K562 (cell line): Measurements from ENCODE around the gene DDR1. TPM values are rescaled to one million over a fixed set of nuclear protein-coding genes. Genes with fewer than 3 reads are reported as not detected.
"Not testable (repeated sequence)": the region's sequence is repeated elsewhere in the genome, so short reads cannot be mapped to it uniquely, and the experiment has no call there.

Experiments
- ATAC-seq: fragments of 200-7000 bp; cut with Tn5 transposase; 3 replicates; pipeline ENCODE4 v1.9.1; 2020; ENCODE audit warnings: moderate library complexity
- BruUV-seq: library from RNA; stranded (reverse); fragments of 400-500 nt; replicated peaks from 2 replicates; lab custom pipeline; 2021; lab: Mats Ljungman, UMichigan
- CTCF ChIA-PET: fragments of 300-600 bp; formaldehyde crosslinking; extraction: SDS; loops from one replicate; lab custom pipeline; 2021; ENCODE audit warnings: low intra/inter-chr PET ratio; lab: Yijun Ruan, JAX
- POLR2A ChIA-PET: fragments of 300-600, 350-650 bp; sonication (Branson Sonifier 250); formaldehyde crosslinking; extraction: SDS; loops from one replicate; lab custom pipeline; 2021; ENCODE audit warnings: antibody characterized with exemption, inconsistent platforms; lab: Yijun Ruan, JAX
- DNase-seq, 4 experiments: peaks; one replicate each; pipeline versions ENCODE4 v3.0.0 to v3.0.0-alpha.2; 2011 to 2018; ENCODE audit warnings: low spot score in 3 of 4, mixed read lengths in 3 of 4; ENCODE audit errors: extremely low read depth in 1 of 4
- FAIRE-seq: peaks from 2 replicates; lab custom pipeline; 2011; peaks lifted over from hg19 to GRCh38; lab: Jason Lieb, UNC
- H2AFZ ChIP-seq: 2 replicates; pipeline ENCODE4 v1.6.0; 2011; ENCODE audit warnings: low read depth, low read length, control low read depth, inconsistent platforms
- H3K27ac ChIP-seq: fragments of 200-600 bp; 3 replicates; pipeline ENCODE4 v1.8.0; 2011; ENCODE audit warnings: low read depth, mild to moderate bottlenecking, control low read depth, inconsistent platforms, low read length, moderate library complexity, mixed read lengths; ENCODE audit errors: extremely low read depth
- H3K27me3 ChIP-seq, 2 experiments: fragments of 300-600 bp in 1 of 2; 2 replicates in 1 of 2; 3 replicates in 1 of 2; pipeline versions ENCODE4 v1.6.0 to v1.8.0; 2011; ENCODE audit warnings: inconsistent platforms in 2 of 2, low read length in 2 of 2, mild to moderate bottlenecking in 1 of 2, mixed read lengths in 1 of 2, moderate library complexity in 1 of 2; ENCODE audit not compliant: control insufficient read depth in 2 of 2, insufficient read depth in 2 of 2
- H3K36me3 ChIP-seq: fragments of 300-600 bp; 3 replicates; pipeline ENCODE4 v1.8.0; 2011; ENCODE audit warnings: mild to moderate bottlenecking, low read length, inconsistent platforms; ENCODE audit not compliant: control insufficient read depth, insufficient read depth
- H3K4me1 ChIP-seq, 2 experiments: fragments of 200-600 bp in 1 of 2; replicated peaks in 1 of 2; 2 replicates in 1 of 2; 3 replicates in 1 of 2; pipeline versions ENCODE4 v1.5.1 to v1.8.0; 2011; ENCODE audit warnings: inconsistent platforms in 2 of 2, low read length in 2 of 2, mild to moderate bottlenecking in 1 of 2, mixed read lengths in 1 of 2, moderate library complexity in 1 of 2; ENCODE audit not compliant: control insufficient read depth in 2 of 2, insufficient read depth in 2 of 2
- H3K4me2 ChIP-seq: 2 replicates; pipeline ENCODE4 v1.6.1; 2011; ENCODE audit warnings: low read length, control low read depth, inconsistent platforms, mixed read lengths; ENCODE audit not compliant: insufficient read depth
- H3K4me3 ChIP-seq: fragments of 200-600 bp; sonication (generic), shearing (Covaris generic); 2 replicates; pipeline ENCODE4 v1.5.1; 2016; ENCODE audit warnings: control low read depth, inconsistent platforms
- H3K79me2 ChIP-seq: fragments of 200-600 bp; 3 replicates; pipeline ENCODE4 v1.8.0; 2011; ENCODE audit warnings: low read length, inconsistent platforms; ENCODE audit not compliant: control insufficient read depth, insufficient read depth
- H3K9ac ChIP-seq, 2 experiments: 2 replicates each; pipeline versions ENCODE4 v1.6.0 to v1.6.1; 2011; ENCODE audit warnings: low read depth in 2 of 2, low read length in 2 of 2, control low read depth in 1 of 2, inconsistent platforms in 1 of 2, mild to moderate bottlenecking in 1 of 2, mixed read lengths in 1 of 2; ENCODE audit not compliant: insufficient read depth in 1 of 2
- H3K9me1 ChIP-seq: one replicate; pipeline ENCODE4 v1.6.0; 2011; ENCODE audit warnings: inconsistent platforms, mild to moderate bottlenecking, low read length, moderate library complexity; ENCODE audit not compliant: control insufficient read depth, insufficient read depth
- H3K9me3 ChIP-seq: replicated peaks from 2 replicates; pipeline ENCODE4 v1.5.1; 2011; ENCODE audit warnings: low read depth, low read length, inconsistent platforms; ENCODE audit not compliant: control insufficient read depth, insufficient read depth
- H4K20me1 ChIP-seq: replicated peaks from 2 replicates; pipeline ENCODE4 v1.6.1; 2011; ENCODE audit warnings: low read length, inconsistent platforms, mixed read lengths; ENCODE audit not compliant: control insufficient read depth, insufficient read depth
- BACH1 ChIP-seq: fragments of 200-800 bp; sonication (Bioruptor generic); IDR thresholded peaks from 2 replicates; pipeline ENCODE4 v1.6.1; 2016; ENCODE audit warnings: missing genetic modification characterization, missing compliant biosample characterization
- CEBPB ChIP-seq: fragments of 450-650 bp; IDR thresholded peaks from 2 replicates; pipeline ENCODE4 v1.6.1; 2016; ENCODE audit warnings: missing genetic modification characterization, missing compliant biosample characterization
- CEBPG ChIP-seq, 3 experiments: fragments of 200-800 bp in 1 of 3; sonication (Bioruptor generic) in 1 of 3; sonication (generic) in 1 of 3; formaldehyde crosslinking in 1 of 3; IDR thresholded peaks in 2 of 3; conservative IDR thresholded peaks in 1 of 3; 2 replicates each; pipeline versions ENCODE4 v1.6.1 to v1.8.0; 2016 to 2022; ENCODE audit warnings: missing compliant biosample characterization in 2 of 3, missing genetic modification characterization in 2 of 3, mild to moderate bottlenecking in 1 of 3, missing genetic modification reagents in 1 of 3
- CHD1 ChIP-seq: fragments of 200-600 bp; sonication (generic); IDR thresholded peaks from one replicate; pipeline ENCODE4 v1.6.1; 2012; ENCODE audit warnings: mild to moderate bottlenecking, moderate library complexity, low read length, inconsistent platforms
- E2F3 ChIP-seq: fragments of 250-450 bp; sonication (Bioruptor Pico); IDR thresholded peaks from 2 replicates; pipeline ENCODE4 v1.4.0; 2020; ENCODE audit warnings: mild to moderate bottlenecking
- ELF1 ChIP-seq: fragments of 200-800 bp; sonication (Bioruptor generic); IDR thresholded peaks from 2 replicates; pipeline ENCODE4 v1.6.1; 2016; ENCODE audit warnings: missing genetic modification characterization, missing compliant biosample characterization
- FOXA3 ChIP-seq, 2 experiments: fragments of 450-650 bp in 1 of 2; sonication (generic) in 1 of 2; formaldehyde crosslinking; IDR thresholded peaks in 1 of 2; conservative IDR thresholded peaks in 1 of 2; 2 replicates each; pipeline versions ENCODE4 v1.4.0 to v1.8.0; 2020 to 2022; ENCODE audit warnings: mild to moderate bottlenecking in 2 of 2, missing genetic modification reagents in 1 of 2
- GTF2A2 ChIP-seq: IDR thresholded peaks from 2 replicates; pipeline ENCODE4 v1.6.1; 2016; ENCODE audit warnings: mild to moderate bottlenecking, missing genetic modification characterization, missing compliant biosample characterization
- MTA2 ChIP-seq: fragments of 450-650 bp; IDR thresholded peaks from 2 replicates; pipeline ENCODE4 v1.6.1; 2016; ENCODE audit warnings: low read depth
- MTF1 ChIP-seq: fragments of 250-450 bp; sonication (Bioruptor Pico); IDR thresholded peaks from 2 replicates; pipeline ENCODE4 v1.9.0; 2021; ENCODE audit warnings: moderate library complexity, mild to moderate bottlenecking, inconsistent platforms, borderline replicate concordance
- PHB2 ChIP-seq: fragments of 450-650 bp; IDR thresholded peaks from 2 replicates; pipeline ENCODE4 v1.6.1; 2017; ENCODE audit warnings: low read depth
- WGBS: fragments of 100-300 bp; shearing (Covaris generic); methylation state at CpG from one replicate; pipeline ENCODE4 v1.1.6; 2016; ENCODE audit warnings: low coverage, mixed read lengths; ENCODE audit not compliant: insufficient coverage; ENCODE audit errors: missing lambda C conversion rate; 5-methylcytosine and 5-hydroxymethylcytosine counted together
- in situ Hi-C: fragments of 300-500 bp; cut with MboI; formaldehyde crosslinking; loops from 4 replicates; pipeline ENCODE4 v1.15.0; 2018; ENCODE audit warnings: inconsistent platforms, mixed read lengths
- intact Hi-C: fragments of 100-400 bp; cut with micrococcal nuclease; formaldehyde crosslinking; loops from 2 replicates; pipeline ENCODE4 v1.14.2; 2022
- polyA plus RNA-seq, 8 experiments: library from polyadenylated mRNA; depleted of rRNA in 4 of 8; stranded (reverse) in 5 of 8; unstranded in 3 of 8; fragments of >200 nt; fragmentation: Nextera tagmentation in 2 of 8; fragmentation: Illumina TruSeq in 1 of 8; extraction: Ambion mirVana in 2 of 8; extraction: Trizol in 1 of 8; gene quantifications; 2 replicates each; pipeline versions ENCODE4 v1.2.1 to v1.2.3, GENCODE V29; 2011 to 2014; ENCODE audit warnings: inconsistent platforms in 1 of 8, missing spikeins in 1 of 8
- total RNA-seq, 7 experiments: library from RNA; depleted of rRNA in 6 of 7; stranded (reverse); fragments of >200 nt in 6 of 7; fragmentation: Illumina TruSeq in 2 of 7; extraction: Trizol in 2 of 7; gene quantifications; 2 replicates each; pipeline versions ENCODE4 v1.2.1 to v1.2.3, GENCODE V29; 2011 to 2021; ENCODE audit warnings: low replicate concordance in 1 of 7
- TF ChIP-seq, protein P1 (sequence below): fragments of 250-450 bp; sonication (Bioruptor Pico); IDR thresholded peaks from 2 replicates; pipeline ENCODE4 v1.8.0; 2022; ENCODE audit warnings: inconsistent platforms
- TF ChIP-seq, protein P2 (sequence below), 2 experiments: fragments of 450-650 bp; IDR thresholded peaks; 2 replicates each; pipeline ENCODE4 v1.6.1; 2016
- TF ChIP-seq, protein P3 (sequence below): fragments of 450-650 bp; IDR thresholded peaks from 2 replicates; pipeline ENCODE4 v1.7.0; 2016; ENCODE audit warnings: borderline replicate concordance

Gene DDR1
- total and polyA plus RNA-seq, 9 of the 15 experiments (the other 6 are each of a cell fraction or from before 2014, with no cell fraction given): 1.4 to 44.6 (median 12.2) TPM

DNA sequence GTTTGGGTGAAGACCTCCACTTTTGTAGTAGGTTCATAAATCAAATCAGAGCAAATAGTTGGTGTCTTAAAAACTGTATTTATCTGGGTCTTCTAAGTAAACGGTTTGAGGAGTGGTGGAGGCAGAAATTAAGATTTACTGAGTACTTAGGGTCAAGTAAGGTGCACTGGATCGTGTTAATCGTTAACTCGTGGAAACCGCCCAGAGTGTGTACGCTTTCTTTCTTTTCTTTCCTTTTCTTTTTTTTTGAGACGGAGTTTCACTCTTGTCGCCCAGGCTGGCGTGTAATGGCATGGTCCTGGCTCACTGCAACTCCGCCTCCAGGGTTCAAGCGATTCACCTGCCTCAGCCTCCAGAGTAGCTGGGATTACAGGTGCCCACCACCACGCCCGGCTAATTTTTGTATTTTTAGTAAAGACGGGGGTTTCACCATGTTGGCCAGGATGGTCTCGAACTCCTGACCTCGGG is 23.0 kb downstream of the DDR1 start:
- peak overlapping the region; percentile 97 for H2AFZ ChIP-seq
- peaks cover 5 to 13% of the 10 kb centered on the region in 2 experiments; a peak in 4 of 5 replicates for H3K4me1 ChIP-seq
- peaks cover 32% of the 10 kb centered on the region for H3K36me3 ChIP-seq
- H3K4me2 ChIP-seq: peak overlapping the region; percentile 98
- CTCF ChIA-PET, ATAC-seq, FAIRE-seq, H4K20me1 ChIP-seq, DNase-seq, intact Hi-C loops, H3K9me1 ChIP-seq, H3K27me3 ChIP-seq, in situ Hi-C loops, H3K9me3 ChIP-seq: not testable (repeated sequence)
- peaks cover 15% of the 10 kb centered on the region for H3K79me2 ChIP-seq
- POLR2A ChIA-PET: interaction anchor here (0.5 to 2.5 kb wide), 15 partner anchors 8 to 191 kb away, joined by 3 to 17 read pairs (median 4); no protein-coding TSS in a partner anchor
- TF ChIP-seq MTF1 (0 out of 2 replicates have a peak, but pooled peaks have one; percentile 36), E2F3 (CRISPR knock-in tag) (peak; percentile 5; the same call in 1 of the 2 replicates), CEBPG (CRISPR knock-in tag; IDR thresholded peaks at IDR 0.05) (peak; percentile 9; the same call in 1 of the 2 replicates), CEBPG (tag; conservative IDR thresholded peaks at IDR 0.05 in 1 of 2, IDR thresholded peaks at IDR 0.05 in 1 of 2) (peak in 1 of 2 experiments; percentile 5; a peak in 1 of 4 replicates), CHD1 (peak; percentile 6), CEBPB (tag) (peak; percentile 52), BACH1 (tag) (0 out of 2 replicates have a peak, but pooled peaks have one; percentile 16), ELF1 (tag) (0 out of 2 replicates have a peak, but pooled peaks have one; percentile 11), GTF2A2 (tag) (0 out of 2 replicates have a peak, but pooled peaks have one; percentile 59), PHB2 (0 out of 2 replicates have a peak, but pooled peaks have one; percentile 8), FOXA3 (CRISPR knock-in tag; conservative IDR thresholded peaks at IDR 0.05 in 1 of 2, IDR thresholded peaks at IDR 0.05 in 1 of 2) (peak in 1 of 2 experiments; percentile 70; a peak in 1 of 4 replicates), MTA2 (0 out of 2 replicates have a peak, but pooled peaks have one; percentile 7)
- TF ChIP-seq, protein P1, sequence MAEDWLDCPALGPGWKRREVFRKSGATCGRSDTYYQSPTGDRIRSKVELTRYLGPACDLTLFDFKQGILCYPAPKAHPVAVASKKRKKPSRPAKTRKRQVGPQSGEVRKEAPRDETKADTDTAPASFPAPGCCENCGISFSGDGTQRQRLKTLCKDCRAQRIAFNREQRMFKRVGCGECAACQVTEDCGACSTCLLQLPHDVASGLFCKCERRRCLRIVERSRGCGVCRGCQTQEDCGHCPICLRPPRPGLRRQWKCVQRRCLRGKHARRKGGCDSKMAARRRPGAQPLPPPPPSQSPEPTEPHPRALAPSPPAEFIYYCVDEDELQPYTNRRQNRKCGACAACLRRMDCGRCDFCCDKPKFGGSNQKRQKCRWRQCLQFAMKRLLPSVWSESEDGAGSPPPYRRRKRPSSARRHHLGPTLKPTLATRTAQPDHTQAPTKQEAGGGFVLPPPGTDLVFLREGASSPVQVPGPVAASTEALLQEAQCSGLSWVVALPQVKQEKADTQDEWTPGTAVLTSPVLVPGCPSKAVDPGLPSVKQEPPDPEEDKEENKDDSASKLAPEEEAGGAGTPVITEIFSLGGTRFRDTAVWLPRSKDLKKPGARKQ (CRISPR knock-in tag): 0 out of 2 replicates have a peak, but pooled peaks have one; percentile 18
- TF ChIP-seq, protein P2, sequence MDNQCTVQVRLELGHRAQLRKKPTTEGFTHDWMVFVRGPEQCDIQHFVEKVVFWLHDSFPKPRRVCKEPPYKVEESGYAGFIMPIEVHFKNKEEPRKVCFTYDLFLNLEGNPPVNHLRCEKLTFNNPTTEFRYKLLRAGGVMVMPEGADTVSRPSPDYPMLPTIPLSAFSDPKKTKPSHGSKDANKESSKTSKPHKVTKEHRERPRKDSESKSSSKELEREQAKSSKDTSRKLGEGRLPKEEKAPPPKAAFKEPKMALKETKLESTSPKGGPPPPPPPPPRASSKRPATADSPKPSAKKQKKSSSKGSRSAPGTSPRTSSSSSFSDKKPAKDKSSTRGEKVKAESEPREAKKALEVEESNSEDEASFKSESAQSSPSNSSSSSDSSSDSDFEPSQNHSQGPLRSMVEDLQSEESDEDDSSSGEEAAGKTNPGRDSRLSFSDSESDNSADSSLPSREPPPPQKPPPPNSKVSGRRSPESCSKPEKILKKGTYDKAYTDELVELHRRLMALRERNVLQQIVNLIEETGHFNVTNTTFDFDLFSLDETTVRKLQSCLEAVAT (IDR thresholded peaks at IDR 0.05): peak; percentile 50 to 80; a peak in 3 of 4 replicates
- TF ChIP-seq, protein P3, sequence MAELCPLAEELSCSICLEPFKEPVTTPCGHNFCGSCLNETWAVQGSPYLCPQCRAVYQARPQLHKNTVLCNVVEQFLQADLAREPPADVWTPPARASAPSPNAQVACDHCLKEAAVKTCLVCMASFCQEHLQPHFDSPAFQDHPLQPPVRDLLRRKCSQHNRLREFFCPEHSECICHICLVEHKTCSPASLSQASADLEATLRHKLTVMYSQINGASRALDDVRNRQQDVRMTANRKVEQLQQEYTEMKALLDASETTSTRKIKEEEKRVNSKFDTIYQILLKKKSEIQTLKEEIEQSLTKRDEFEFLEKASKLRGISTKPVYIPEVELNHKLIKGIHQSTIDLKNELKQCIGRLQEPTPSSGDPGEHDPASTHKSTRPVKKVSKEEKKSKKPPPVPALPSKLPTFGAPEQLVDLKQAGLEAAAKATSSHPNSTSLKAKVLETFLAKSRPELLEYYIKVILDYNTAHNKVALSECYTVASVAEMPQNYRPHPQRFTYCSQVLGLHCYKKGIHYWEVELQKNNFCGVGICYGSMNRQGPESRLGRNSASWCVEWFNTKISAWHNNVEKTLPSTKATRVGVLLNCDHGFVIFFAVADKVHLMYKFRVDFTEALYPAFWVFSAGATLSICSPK: peak; percentile 87; the same call in 1 of the 2 replicates
- 39% methylated on average over 16 of the region's 16 CpGs for WGBS
- peak overlapping the region; percentile 88 to 92 for H3K9ac ChIP-seq
- H3K27ac ChIP-seq: peak overlapping the region; percentile 71
- BruUV-seq: TSS peak; percentile 88
- H3K4me3 ChIP-seq: peak overlapping the region; percentile 76
